SJSA1 (cell line): Measurements from ENCODE around the gene SBF2. TPM values are rescaled to one million over a fixed set of nuclear protein-coding genes. Genes with fewer than 3 reads are reported as not detected.
A peak's percentile ranks its signal among the peaks of the same experiment; 100 is the strongest.

Experiments used
- DNase-seq, 2 experiments: peaks; one replicate each; pipeline ENCODE4 v3.0.0-alpha.2; 2015 to 2020; ENCODE audit warnings: low spot score in 2 of 2, low read depth in 1 of 2
- H3K27ac ChIP-seq: fragments of 250-450 bp; sonication (Bioruptor Pico); 2 replicates; pipeline ENCODE4 v1.5.1; 2020; ENCODE audit warnings: mild to moderate bottlenecking, moderate library complexity
- H3K27me3 ChIP-seq: fragments of 250-450 bp; sonication (Bioruptor Pico); replicated peaks from 2 replicates; pipeline ENCODE4 v1.5.1; 2020; ENCODE audit warnings: mild to moderate bottlenecking, moderate library complexity
- H3K36me3 ChIP-seq: fragments of 250-450 bp; sonication (Bioruptor Pico); 2 replicates; pipeline ENCODE4 v1.5.1; 2020; ENCODE audit warnings: mild to moderate bottlenecking
- H3K4me1 ChIP-seq: fragments of 250-450 bp; sonication (Bioruptor Pico); replicated peaks from 2 replicates; pipeline ENCODE4 v1.6.1; 2021; ENCODE audit warnings: mild to moderate bottlenecking
- H3K4me3 ChIP-seq: fragments of 250-450 bp; sonication (Bioruptor Pico); 2 replicates; pipeline ENCODE4 v1.5.1; 2020; ENCODE audit warnings: mild to moderate bottlenecking
- H3K9me3 ChIP-seq: fragments of 250-450 bp; sonication (Bioruptor Pico); replicated peaks from 2 replicates; pipeline ENCODE4 v1.5.1; 2020; ENCODE audit warnings: mild to moderate bottlenecking
- total RNA-seq: library from RNA; depleted of rRNA; stranded (reverse); fragments of >200 nt; shearing (Covaris generic); gene quantifications from 2 replicates; pipeline ENCODE4 v1.2.3, GENCODE V29; 2014; rRNA removed

SBF2 gene
- 19.9 and 29.7 TPM in 2 replicates for total RNA-seq

DNA sequence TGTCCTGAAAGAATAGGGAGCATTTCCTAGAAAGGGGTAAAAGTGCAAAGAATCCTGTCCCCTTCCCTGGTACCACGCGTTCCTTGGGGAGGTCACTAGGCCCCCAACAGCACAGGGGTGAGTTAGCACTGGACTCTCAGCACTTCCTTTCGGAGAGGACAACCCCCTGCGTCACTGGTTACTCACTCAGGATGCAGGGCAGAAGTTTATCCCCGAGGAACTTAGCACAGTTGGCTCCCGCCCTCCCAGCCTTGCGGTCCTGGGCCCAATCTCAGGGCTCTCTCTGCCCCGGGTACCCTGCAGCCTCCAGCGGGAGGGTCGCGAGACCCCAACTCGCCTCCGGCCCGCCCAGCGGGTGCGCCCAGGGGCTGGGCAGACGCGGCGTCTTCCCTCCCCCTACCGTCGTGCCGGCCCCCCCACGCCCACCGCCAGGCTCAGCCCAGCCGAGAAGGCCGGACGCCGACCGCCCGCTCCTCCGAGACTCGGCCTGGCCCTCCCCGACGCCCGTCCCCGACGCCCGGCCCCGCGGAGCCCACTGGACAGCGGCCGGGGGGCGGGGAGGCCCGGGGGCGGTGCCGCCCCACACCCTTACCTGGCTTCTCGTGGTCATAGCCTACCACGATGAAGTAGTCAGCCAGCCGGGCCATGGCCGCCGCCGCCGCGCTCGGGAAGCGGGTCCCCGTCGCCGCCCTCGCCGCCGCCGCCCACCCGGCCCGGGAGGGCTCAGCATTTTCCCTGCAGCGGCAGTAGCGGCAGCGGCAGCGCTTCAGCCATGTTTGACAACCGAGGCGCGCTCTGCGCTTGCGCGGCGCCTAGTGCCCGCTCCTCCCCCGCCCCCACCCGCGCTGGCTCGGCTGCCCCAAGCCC, at the start of gene SBF2:
Gene SBF2, minus strand, starts transcription at position 797 of the 867 bp plus-strand sequence. Its CDS starts 150 bp downstream, at position 647.
- Histone ChIP-seq H3K27ac (peak within 1 kb of the TSS; percentile 96), H3K27me3 (no peaks in the 10 kb centered on the region), H3K9me3 (no peaks in the 10 kb centered on the region), H3K4me3 (peak within 1 kb of the TSS; percentile 96), H3K4me1 (peaks cover 26% of the 10 kb centered on the region), H3K36me3 (peaks cover 25% of the 10 kb centered on the region)
- DNase-seq: peak; percentile 86

DNA sequence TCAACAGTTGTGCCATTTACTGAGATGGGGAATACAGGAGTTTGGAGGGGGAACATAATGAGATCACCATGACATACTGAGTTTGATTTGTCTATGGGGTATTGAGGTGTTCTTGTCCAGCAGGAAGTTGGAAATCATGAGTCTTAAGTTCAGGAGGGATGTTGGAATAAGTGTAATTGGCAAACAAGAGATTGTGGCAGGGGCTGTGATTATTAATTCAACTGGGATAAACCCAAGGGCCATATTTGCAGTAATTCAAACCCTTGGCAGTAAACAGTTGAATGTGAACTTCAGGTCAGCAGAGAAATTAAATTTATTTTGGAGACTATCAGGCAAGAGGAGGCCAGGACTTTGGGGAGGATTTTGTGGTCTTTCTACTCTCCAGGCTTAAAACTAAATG, 44.3 kb upstream of the SBF2 start:
- no peak for DNase-seq
- H3K27me3 ChIP-seq: no peaks in the 10 kb centered on the region
- H3K36me3 ChIP-seq: no peaks in the 10 kb centered on the region
- no peak overlapping the region for H3K4me3 ChIP-seq
- no peaks in the 10 kb centered on the region for H3K4me1 ChIP-seq
- H3K9me3 ChIP-seq: no peaks in the 10 kb centered on the region
- no peak overlapping the region for H3K27ac ChIP-seq

DNA sequence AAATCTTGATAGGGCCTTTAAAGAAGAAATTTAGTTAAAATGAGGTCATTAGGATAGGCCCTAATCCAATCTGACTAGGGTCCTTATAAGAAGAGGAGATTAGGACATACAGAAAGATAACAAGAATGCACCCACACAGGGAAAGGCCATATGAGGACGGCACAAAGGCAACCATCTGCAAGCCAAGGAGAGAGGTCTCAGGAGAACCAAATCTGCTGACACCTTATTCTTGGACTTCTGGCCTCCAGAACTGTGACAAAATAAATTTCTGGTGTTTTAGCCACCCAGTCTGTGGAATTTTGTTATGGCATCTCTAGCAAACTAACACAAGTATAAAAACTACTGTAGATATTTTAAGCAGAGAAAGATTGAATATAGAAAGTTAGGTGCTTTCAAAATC, 39.5 kb upstream of the SBF2 start:
- Histone ChIP-seq H3K36me3 (no peaks in the 10 kb centered on the region), H3K4me1 (peaks cover 31% of the 10 kb centered on the region), H3K27ac (no peak overlapping the region), H3K27me3 (no peaks in the 10 kb centered on the region), H3K4me3 (no peak overlapping the region), H3K9me3 (no peaks in the 10 kb centered on the region)
- DNase-seq: no peak

DNA sequence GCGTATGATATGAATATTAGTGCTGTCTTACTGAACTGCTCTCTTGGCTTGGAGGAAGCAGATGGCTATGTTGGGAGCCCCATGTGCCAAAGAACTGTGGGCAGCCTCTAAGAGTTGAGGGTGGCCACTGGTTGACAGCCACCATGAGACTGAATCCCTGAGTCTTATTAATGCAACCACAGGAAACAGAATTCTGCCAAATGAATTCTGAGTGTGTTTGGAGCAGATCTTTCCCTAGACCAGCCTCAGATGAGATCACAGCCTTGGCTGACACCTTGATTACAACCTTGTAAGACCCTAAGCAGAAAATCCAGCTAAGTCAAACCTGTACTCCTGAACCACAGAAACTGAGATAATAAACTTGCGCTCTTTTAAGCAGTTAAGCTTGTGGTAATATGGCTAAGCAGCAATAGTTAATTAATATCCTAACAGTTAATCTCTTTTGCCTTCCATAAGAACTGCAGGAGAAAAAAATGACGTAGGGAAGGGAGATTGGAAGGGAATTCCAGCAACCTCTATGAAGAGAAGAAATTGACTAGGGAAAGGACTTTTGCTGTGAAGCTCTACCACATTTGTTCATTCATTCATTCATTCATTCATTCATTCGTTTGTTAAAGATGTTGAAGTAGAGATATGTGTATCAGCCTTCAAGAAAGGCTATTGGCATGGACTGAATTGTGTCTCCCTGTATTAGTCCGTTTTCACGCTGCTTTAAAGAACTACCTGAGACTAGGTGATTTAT, 37.7 kb upstream of the SBF2 start:
- Histone ChIP-seq H3K36me3 (no peaks in the 10 kb centered on the region), H3K27ac (no peak overlapping the region), H3K4me3 (no peak overlapping the region), H3K9me3 (no peaks in the 10 kb centered on the region), H3K27me3 (no peaks in the 10 kb centered on the region), H3K4me1 (peaks cover 48% of the 10 kb centered on the region)
- DNase-seq: no peak

DNA sequence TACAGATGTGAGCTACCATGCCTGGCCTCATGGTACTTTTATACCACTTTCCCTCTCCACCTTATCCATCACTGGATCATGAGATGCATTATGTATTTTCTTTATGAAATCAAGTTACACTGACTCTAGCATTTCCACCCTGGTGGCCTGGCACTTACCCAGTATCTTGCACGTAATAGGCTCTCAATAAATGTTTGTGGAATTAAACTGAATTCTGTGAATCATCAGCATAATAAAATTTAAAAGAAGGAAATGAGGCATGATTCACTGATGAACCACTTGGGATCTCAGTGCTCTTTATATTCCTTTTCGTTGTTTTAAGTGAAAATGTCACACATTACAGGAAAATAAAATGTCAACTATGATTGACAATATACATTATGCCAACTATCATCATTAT, 35.9 kb upstream of the SBF2 start:
- Histone ChIP-seq H3K4me1 (peaks cover 66% of the 10 kb centered on the region), H3K27ac (peak overlapping the region; percentile 49), H3K4me3 (no peak overlapping the region), H3K27me3 (no peaks in the 10 kb centered on the region), H3K36me3 (no peaks in the 10 kb centered on the region), H3K9me3 (no peaks in the 10 kb centered on the region)
- DNase-seq: peak; percentile 60 to 66

DNA sequence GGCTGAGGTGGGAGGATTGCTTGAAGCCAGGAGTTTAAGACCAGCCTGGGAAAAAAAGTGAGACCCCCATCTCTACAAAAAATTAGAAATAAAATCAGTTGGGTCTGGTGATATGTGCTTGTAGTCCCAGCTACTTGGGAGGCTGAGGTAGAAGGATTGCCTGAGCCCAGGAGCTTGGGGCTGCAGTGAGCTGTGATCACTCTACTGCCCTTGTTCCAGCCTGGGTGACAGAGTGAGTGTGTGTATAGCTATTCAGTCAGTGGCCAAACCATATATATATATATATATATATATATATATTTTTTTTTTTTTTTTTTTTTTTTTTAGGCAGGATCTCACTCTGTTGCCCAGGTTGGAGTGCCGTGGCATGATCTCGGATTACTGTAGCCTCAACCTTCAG, 35.3 kb upstream of the SBF2 start:
- Histone ChIP-seq H3K9me3 (no peaks in the 10 kb centered on the region), H3K27ac (peak overlapping the region; percentile 49), H3K4me3 (no peak overlapping the region), H3K36me3 (no peaks in the 10 kb centered on the region), H3K4me1 (peaks cover 72% of the 10 kb centered on the region), H3K27me3 (no peaks in the 10 kb centered on the region)
- no peak for DNase-seq

DNA sequence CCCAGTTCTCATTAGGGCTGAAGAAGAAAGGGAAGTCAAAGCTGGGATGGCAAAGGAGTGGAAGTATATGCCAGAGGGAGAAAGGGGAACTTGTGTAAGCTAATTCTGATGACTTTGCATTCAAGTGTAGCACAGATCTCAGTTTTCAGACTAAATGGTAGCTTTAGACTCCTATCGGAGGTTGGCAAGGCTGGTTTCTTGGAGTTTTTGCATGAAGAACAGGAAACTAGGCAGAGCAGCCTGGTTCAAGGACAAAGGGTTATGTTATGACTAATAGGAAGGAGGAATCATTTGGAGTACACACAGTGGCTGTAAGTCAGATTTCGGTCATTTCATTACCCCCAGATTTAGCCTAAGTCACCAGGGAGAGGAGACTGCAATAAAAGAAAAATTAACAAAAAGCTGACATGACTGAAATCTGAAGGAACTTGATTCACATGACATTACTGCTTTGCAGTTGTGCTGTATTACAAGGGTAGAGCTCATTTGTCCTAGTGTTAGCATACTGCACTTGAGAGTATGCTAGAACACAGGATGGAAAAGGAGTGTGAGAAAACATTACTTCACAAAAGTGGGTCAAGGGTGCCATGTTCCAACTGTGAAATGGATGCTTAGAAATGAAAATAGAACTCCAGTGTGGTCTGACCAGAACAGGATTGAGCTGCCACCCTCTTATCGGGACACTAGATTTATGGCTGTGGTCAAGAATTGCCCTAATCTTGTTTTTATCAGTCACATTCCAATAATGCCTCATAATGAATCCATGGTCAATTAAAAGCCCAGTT, 34.5 kb upstream of the SBF2 start:
- Histone ChIP-seq H3K27ac (peak overlapping the region; percentile 34), H3K27me3 (no peaks in the 10 kb centered on the region), H3K9me3 (no peaks in the 10 kb centered on the region), H3K4me1 (peaks cover 80% of the 10 kb centered on the region), H3K4me3 (no peak overlapping the region), H3K36me3 (no peaks in the 10 kb centered on the region)
- peak in 1 of 2 experiments; percentile 65 for DNase-seq

DNA sequence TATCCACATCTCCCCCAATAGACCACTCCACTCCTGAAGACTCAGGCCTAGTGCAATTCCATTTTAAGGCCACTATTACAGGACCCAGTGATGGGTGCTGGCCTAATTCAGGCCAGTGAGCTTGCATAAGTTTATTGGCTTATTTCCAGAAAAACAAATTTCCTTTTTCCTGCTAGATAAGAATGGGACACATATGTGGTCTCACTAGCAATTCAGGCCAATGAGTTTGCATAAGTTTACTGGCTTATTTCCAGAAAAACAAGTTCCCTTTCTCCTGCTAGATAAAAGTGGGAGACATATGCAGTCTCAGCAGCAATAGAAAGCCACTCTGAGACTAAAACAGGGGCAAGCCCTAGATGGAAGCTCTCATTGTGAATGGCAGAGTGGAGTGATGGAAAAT, 33.2 kb upstream of the SBF2 start:
- peaks cover 92% of the 10 kb centered on the region for H3K4me1 ChIP-seq
- H3K27ac ChIP-seq: no peak overlapping the region
- H3K4me3 ChIP-seq: no peak overlapping the region
- H3K27me3 ChIP-seq: no peaks in the 10 kb centered on the region
- H3K36me3 ChIP-seq: no peaks in the 10 kb centered on the region
- no peaks in the 10 kb centered on the region for H3K9me3 ChIP-seq
- no peak for DNase-seq

DNA sequence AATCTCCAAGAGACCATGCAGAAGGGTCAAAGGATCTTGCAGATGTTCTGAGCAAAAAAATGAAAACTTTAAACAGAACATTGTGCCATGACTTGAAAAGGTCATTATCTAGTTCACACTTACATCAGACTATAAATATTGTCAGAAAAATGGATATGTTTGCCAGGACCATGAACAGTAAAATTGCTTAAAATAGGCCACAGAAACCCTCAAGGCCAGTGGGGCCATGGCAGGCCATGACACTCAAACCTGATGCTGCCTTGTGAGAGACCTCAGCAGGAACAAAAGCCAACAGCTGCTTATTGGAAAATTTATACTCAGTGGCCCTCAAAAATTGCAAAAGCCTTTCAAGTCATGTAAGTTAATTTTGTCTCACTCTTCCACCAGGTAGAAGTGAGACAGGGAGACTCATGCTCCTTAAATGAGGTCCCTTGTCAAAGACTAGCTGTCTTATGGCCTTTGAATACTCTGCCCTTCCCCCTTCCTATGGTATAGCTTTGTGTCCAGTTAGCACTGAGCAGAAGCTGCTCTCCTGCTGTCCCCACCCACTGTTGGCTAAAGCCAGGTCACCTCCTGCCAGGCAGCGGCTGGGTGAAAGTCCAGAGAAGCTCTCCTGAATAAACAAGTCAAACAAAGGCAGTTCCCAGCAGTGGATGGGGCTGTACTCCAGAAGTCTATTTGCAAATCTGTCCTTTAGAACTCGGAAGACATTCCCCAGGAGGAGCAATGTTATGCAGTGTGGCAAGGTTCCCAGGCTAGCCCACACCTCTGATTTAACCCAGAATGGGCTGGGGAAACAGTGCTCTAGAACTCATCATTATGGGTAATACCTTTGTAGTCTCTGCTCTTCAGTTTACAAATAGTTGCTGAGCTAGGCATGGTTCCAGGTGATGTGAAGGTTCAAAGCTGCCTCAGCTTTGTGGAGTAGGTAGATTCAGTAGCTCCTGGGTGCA, 32.3 kb upstream of the SBF2 start:
- DNase-seq: no peak
- no peaks in the 10 kb centered on the region for H3K9me3 ChIP-seq
- H3K4me1 ChIP-seq: peaks cover 88% of the 10 kb centered on the region

DNA sequence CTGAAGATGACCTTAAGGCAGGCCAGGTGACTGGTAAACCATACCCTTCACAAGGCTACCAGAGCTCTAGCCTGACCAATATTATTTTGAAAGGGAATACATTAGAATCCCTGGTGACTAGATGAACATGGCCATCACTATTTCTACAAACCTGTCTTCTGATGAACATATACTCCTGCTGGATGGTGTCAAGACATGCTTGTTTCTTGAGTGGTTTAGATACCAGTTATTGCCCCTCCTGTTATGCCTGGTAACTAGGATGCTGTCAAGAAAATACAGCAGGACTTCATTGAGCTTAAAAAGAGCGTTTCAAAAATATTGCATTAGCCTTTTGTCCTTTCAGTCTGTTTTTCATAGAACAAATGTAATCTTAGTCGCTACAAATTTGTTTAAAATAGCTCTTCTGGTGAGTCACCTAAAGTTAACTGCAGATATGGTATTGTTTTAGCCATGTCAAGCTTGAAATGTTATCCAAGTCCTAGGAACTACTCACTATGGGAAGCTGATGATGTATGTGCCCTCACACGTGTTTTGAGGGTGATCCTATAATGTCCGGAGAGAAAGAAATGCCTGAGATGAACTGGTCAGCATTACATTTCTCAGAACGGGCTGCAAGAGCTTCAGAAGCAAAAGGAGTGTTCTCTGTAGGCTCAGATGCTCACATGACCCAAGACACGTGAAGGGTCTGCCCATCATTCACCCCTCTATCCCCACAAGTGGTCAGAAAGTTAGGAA, 31.4 kb upstream of the SBF2 start:
- peak in 1 of 2 experiments; percentile 74 for DNase-seq
- Histone ChIP-seq H3K27me3 (no peaks in the 10 kb centered on the region), H3K9me3 (no peaks in the 10 kb centered on the region), H3K36me3 (no peaks in the 10 kb centered on the region), H3K4me3 (no peak overlapping the region), H3K27ac (peak overlapping the region; percentile 78), H3K4me1 (peaks cover 80% of the 10 kb centered on the region)

More for the DNA sequence above, 32.3 kb upstream of the SBF2 start:
- H3K36me3 ChIP-seq: no peaks in the 10 kb centered on the region
- H3K27me3 ChIP-seq: no peaks in the 10 kb centered on the region
- H3K4me3 ChIP-seq: no peak overlapping the region
- peak overlapping the region; percentile 78 for H3K27ac ChIP-seq

DNA sequence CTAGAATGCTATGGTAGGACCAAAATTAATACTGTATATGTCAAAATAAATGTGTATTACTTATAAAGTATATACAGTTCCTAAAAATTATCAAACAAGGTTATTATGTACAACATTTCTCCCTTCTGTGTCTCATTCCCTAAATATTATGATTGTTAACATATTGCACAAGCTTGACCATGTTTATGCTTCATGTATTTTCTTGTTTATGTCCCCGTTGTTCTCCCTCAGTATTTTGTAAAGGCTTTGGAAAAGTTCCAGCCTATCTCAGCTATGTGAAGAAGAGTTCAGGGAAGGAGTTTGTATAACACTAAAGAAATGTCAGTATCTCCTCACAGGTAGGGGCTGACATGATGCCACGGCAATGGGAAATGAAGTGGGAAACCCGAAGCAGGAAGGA, 30.5 kb upstream of the SBF2 start:
- Histone ChIP-seq H3K27me3 (no peaks in the 10 kb centered on the region), H3K4me1 (peaks cover 70% of the 10 kb centered on the region), H3K27ac (peak overlapping the region; percentile 78), H3K4me3 (no peak overlapping the region), H3K9me3 (no peaks in the 10 kb centered on the region), H3K36me3 (no peaks in the 10 kb centered on the region)
- no peak for DNase-seq

DNA sequence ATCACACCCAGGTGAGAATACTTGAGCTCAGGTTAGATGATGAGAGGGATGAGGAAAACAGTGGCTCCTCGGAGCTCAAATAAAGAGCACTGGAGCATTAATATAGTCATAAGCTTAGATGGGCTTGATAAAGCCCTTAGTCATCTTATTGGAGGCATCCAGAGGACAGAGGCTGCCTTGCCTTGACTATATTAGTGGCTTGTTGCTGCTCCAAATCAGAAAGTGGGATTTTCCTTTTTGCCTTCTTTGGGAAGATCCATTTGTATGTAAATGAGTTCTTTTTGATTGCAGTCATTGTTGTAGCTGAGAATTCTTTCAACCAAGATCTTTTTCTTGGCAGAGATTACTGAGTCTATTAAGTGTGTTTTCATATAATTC, 29.8 kb upstream of the SBF2 start:
- no peaks in the 10 kb centered on the region for H3K9me3 ChIP-seq
- no peak overlapping the region for H3K27ac ChIP-seq
- H3K4me1 ChIP-seq: peaks cover 65% of the 10 kb centered on the region
- no peaks in the 10 kb centered on the region for H3K27me3 ChIP-seq
- no peak overlapping the region for H3K4me3 ChIP-seq
- no peaks in the 10 kb centered on the region for H3K36me3 ChIP-seq
- DNase-seq: no peak
